Measurements from ENCODE around the gene PTPMT1.

PTPMT1 gene

DNA sequence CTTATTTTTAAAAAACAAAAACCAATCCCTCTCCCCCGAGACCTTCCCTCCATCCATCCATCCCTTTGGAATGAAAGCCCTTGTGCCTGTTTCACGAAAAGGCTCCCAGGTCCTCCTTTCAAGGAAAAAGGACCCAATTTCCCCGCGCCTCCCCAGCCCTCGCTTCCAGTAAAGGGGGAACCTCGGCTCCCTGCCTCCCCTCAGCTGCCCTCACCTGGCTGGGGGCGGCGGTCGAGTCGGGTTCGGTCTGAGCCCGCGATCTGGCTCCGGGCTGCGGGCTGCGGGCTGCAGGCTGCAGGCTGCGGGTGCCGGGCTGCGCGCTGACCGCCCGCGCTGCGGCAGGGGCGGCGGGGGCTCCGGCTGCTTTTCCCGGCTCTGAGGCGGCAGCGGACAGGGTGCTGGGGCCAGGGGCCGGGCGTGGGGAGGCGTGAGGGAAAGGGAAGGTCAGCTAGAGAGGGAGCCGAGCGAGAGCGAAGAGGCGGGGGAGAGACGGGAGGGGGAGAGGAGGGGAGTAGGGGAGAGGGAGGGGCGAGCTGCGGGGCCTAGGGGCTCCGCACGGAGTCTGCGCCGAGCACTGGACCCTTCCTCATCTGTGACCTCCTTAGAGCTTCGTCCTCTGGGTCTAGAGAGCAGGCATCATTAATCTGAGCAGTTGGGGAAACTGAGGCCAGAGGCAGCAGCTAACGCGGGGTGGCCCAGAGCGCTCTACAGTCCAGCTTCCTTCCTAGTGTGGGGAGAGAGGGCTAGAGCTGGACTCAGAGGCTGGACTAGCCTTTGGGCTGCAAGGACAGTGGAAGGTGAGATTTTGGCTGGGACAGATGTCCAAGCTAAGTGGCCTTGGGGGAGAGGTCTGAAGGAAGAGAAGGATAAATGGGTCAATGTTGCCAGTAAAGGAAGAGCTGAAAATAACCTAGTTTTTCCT, 28.8 kb downstream of the PTPMT1 start, which contains the start of gene C1QTNF4:
Gene C1QTNF4, minus strand, starts transcription at position 478 of the 922 bp plus-strand sequence. CDS start 3,601 bp downstream, outside the sequence.
- H3K9me3 Mint-ChIP-seq = no peaks in the 10 kb centered on the region
- peaks cover 24% of the 10 kb centered on the region for H3K27me3 Mint-ChIP-seq (ENCODE audit: low read depth, poor library complexity)
- peak within 1 kb of the TSS; percentile 85 for H3K27ac Mint-ChIP-seq
- H3K4me1 Mint-ChIP-seq = peaks cover 55% of the 10 kb centered on the region
- H3K36me3 Mint-ChIP-seq (ENCODE audit: low read depth) = peaks cover 1% of the 10 kb centered on the region
- TF ChIP-seq, protein P1, sequence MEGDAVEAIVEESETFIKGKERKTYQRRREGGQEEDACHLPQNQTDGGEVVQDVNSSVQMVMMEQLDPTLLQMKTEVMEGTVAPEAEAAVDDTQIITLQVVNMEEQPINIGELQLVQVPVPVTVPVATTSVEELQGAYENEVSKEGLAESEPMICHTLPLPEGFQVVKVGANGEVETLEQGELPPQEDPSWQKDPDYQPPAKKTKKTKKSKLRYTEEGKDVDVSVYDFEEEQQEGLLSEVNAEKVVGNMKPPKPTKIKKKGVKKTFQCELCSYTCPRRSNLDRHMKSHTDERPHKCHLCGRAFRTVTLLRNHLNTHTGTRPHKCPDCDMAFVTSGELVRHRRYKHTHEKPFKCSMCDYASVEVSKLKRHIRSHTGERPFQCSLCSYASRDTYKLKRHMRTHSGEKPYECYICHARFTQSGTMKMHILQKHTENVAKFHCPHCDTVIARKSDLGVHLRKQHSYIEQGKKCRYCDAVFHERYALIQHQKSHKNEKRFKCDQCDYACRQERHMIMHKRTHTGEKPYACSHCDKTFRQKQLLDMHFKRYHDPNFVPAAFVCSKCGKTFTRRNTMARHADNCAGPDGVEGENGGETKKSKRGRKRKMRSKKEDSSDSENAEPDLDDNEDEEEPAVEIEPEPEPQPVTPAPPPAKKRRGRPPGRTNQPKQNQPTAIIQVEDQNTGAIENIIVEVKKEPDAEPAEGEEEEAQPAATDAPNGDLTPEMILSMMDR (IDR thresholded peaks at IDR 0.05) = no peak
- peak; percentile 74 for DNase-seq
- peak within 1 kb of the TSS; percentile 92 for H3K4me3 Mint-ChIP-seq

DNA sequence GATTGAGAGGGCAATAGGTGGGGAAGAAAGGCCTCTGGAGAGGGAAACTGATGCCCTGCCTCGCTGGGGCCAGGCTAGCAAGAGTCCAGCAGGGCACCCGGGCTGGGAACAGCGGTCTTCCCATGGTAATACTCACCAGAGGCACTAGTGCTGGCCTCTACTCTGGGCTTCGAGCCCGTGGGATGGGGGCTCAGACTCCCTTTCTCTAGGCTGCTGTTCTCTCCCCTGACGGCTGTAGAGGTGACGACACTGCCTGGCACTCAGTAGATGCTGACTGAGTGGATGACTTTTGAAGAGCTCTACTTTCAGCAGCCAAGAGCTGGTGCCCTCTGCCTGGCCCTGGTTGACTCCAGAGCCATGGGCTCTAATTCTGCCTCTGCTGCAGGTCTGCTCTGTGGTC, 29.6 kb downstream of the PTPMT1 start:
- Mint-ChIP-seq H3K36me3 (ENCODE audit: low read depth) (no peaks in the 10 kb centered on the region), H3K9me3 (no peaks in the 10 kb centered on the region), H3K4me1 (peaks cover 63% of the 10 kb centered on the region), H3K27me3 (ENCODE audit: low read depth, poor library complexity) (peaks cover 24% of the 10 kb centered on the region), H3K27ac (no peak overlapping the region), H3K4me3 (peak overlapping the region; percentile 92)
- TF ChIP-seq, protein P1 (IDR thresholded peaks at IDR 0.05) = no peak
- DNase-seq = no peak

DNA sequence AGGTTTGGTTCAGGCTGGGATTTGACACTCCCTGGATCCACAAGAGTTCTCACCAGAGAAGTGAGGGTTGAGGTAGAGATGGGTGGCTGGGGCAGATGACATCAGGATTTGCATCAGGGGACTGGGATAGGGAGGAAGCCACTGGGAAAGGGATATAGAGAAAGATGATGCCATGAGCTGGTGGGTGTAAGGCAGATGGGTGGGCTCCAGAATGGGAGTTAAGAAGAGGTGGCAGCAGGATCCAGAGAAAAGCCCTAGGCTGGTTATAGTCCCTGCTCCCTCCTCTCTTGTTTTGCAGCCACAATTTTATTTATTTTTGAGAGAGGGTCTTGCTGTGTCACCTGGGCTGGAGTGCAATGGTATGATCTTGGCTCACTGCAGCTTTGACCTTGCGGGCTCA, 30.6 kb downstream of the PTPMT1 start:
- Mint-ChIP-seq H3K4me3 (no peak overlapping the region), H3K27me3 (ENCODE audit: low read depth, poor library complexity) (peaks cover 24% of the 10 kb centered on the region), H3K4me1 (peaks cover 65% of the 10 kb centered on the region), H3K36me3 (ENCODE audit: low read depth) (no peaks in the 10 kb centered on the region), H3K27ac (no peak overlapping the region), H3K9me3 (no peaks in the 10 kb centered on the region)
- DNase-seq = no peak
- TF ChIP-seq, protein P1 (IDR thresholded peaks at IDR 0.05) = no peak

DNA sequence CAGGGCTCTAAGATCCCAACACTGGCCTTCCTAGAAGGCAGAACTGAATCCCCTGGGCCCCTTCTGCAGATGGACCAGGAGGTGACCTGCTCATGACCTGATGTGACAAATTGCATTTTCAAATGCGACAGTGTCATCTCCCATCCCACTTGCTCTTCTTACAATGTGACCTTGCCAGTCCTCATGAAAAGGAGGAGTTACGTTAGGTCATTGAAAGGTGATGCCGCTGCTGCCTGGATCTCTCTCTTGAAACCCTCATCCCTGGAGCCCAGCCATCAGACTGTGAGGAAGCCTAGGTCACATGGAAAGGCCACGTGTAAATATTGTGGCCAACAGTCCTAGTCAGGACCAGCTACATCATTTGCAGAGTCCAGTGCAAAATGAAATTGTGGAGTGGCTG, 34.5 kb downstream of the PTPMT1 start:
- Mint-ChIP-seq H3K4me3 (no peak overlapping the region), H3K4me1 (peaks cover 38% of the 10 kb centered on the region), H3K9me3 (no peaks in the 10 kb centered on the region), H3K27ac (peak overlapping the region; percentile 94), H3K27me3 (ENCODE audit: low read depth, poor library complexity) (no peaks in the 10 kb centered on the region), H3K36me3 (ENCODE audit: low read depth) (no peaks in the 10 kb centered on the region)
- TF ChIP-seq, protein P1 (IDR thresholded peaks at IDR 0.05) = no peak
- DNase-seq = no peak

DNA sequence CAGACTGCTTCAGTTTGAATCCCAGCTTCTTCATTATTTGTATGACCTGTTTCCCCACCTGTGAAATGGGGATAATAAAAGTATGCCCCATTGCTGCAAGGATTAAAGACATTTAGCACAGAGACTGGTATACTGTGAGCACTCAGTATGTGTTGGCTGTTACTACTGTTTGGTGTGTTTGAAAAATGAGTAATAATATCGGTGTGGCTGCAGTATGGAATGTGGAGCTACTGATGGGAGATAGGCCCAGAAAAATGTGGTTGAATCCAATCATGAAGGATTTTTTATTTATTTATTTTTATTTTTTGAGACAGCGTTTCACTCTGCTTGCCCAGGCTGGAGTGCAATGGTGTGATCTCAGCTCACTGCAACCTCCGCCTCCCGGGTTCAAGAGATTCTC, 37.9 kb downstream of the PTPMT1 start:
- H3K36me3 Mint-ChIP-seq (ENCODE audit: low read depth) = peaks cover 11% of the 10 kb centered on the region
- DNase-seq = no peak
- no peaks in the 10 kb centered on the region for H3K27me3 Mint-ChIP-seq (ENCODE audit: low read depth, poor library complexity)
- peaks cover 50% of the 10 kb centered on the region for H3K4me1 Mint-ChIP-seq
- no peaks in the 10 kb centered on the region for H3K9me3 Mint-ChIP-seq
- TF ChIP-seq, protein P1 (IDR thresholded peaks at IDR 0.05) = no peak
- no peak overlapping the region for H3K4me3 Mint-ChIP-seq
- no peak overlapping the region for H3K27ac Mint-ChIP-seq

Data from nephron progenitor cell (in vitro differentiated cells).